IPS DF 4.7 (cell line): ENCODE results near the gene ARMC10.
"Not testable (repeated sequence)": the region's sequence is repeated elsewhere in the genome, so short reads cannot be mapped to it uniquely, and the experiment has no call there.

ENCODE experiments used
- DNase-seq: peaks from one replicate; pipeline ENCODE4 v3.0.0-alpha.2; 2013; ENCODE audit warnings: low spot score; ENCODE audit errors: extremely low read depth

The ARMC10 gene

GRCh38 chr7:103123529-103123928 is 48.6 kb downstream of the ARMC10 start:
- no peak for DNase-seq

- no peak for DNase-seq
Observed at GRCh38 chr7:103124429-103124979, 49.6 kb downstream of the ARMC10 start.

- DNase-seq = no peak
Observed at GRCh38 chr7:103127006-103127405, 52.1 kb downstream of the ARMC10 start.

DNA sequence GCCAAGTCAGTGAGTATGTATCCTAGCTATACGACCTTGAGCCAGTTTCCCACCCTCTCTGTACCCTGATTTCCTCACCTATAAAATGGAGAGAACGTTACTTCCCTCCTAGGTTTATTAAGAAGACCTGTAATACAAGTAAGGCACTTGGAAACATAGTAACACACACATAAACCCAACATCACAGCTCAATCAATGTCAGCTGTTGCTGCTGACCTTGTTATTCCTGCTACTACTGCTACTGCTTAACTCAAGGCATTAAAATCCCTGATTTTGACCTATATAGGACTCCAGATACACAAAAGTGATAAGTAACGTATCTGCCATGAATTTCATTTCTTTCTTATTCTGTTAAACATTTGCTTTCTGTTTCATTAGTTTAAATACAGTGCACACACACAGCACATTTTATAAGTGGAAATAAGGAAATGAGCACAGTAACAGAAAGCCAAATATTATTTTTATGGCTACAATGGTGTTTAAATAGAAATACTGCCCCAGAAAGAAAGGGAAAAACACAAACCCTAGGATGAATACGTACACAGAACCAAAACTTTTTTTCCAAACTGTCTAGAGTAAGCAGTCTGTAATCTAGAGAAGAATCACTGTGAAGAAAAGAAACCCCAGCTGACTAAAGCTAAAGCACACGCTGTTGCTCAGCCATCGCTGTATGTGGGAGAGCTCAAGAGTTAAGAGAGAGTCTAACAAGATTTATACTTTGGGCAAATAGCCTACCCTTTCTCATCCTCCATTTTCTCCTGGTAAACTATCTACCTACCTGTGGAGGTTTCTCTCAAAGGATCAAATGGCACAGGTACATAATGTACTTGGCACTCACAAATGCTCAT is 55.0 kb downstream of the ARMC10 start:
- DNase-seq = no peak

GRCh38 chr7:103130901-103131624 is 56.1 kb downstream of the ARMC10 start:
- no peak for DNase-seq

- DNase-seq = no peak
Observed at GRCh38 chr7:103132995-103133688, 58.2 kb downstream of the ARMC10 start.

DNA sequence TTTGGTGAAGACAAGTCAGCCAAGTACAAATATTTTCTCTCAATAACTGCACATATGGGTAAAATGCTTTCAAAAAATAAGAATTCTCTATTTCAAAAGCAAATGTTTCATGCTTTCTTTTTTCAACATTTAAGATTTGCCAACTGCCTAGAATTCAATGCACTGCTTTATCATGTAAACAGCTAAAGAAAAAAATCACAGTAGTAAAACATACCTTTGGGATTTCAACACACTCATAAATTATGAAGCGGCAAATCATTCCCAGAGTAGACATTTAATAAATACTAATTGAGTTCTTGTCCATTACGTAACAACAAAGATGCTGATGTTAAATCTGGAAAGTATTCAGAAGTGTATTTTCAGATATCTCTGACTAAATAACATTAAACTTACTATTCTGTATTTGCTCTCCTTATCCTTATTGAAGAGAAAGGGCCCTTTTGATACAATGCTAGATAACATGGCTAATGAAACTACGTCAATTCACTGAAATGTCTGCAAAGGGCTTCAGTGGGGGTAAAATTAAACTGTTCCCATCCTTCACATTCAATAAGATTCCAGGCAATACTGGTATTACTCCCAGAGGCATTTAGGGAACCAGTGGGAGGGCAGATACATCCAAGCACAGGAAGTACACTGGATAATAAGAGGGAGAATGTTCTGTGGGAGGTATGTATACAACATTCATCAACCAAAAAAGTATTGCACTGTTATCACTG is 60.1 kb downstream of the ARMC10 start:
- no peak for DNase-seq

GRCh38 chr7:103140061-103140460 is 65.1 kb downstream of the ARMC10 start:
- no peak for DNase-seq

- no peak for DNase-seq
Observed at GRCh38 chr7:103140685-103141084, 65.7 kb downstream of the ARMC10 start.

DNA sequence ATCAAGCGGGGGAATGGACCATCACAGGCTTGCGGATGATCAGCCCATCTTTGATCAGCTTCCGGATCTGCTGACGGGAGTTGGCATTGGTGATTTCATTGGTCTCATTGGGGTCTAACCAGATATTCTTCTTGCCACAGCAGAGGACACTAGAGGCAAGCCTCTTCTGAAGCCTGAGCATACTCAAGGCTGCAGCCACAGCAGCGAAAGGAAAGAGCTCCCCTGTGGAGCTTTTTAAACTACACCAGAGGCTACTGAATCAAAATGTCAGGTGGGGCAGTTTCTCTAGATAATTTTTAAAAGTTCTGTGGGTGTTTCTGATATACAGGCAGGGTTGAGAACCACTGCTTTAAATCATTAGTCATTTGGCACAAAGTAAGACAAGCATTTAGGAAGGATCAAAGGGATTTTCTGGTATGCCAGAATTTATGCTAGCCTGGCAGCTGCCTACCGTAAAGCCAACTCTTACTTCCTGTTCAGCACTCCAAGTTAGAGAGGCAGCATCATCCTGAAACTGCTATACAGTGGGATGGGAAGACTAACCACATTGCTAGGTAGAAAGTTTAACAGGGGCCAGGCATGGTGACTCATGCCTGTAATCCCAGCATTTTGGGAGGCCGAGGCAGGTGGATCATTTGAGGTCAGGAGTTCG is 66.9 kb downstream of the ARMC10 start:
- DNase-seq = no peak

DNA sequence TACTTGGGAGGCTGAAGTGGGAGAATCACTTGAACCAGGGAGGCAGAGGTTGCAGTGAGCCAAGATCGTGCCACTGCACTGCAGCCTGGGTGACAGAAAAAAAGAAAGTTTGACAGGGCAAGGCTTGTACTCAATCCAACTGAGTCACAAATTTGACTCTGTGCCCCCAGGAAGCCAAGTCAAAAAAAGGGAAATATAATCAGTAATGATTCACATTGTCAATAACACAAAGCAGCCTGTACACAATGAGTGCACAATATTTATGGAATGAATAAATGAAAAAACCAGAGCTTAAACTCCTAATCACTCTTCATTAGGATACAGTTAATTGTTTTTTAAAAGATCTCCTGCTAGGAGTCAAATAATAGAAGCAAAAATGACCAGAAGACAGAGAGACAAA is 67.6 kb downstream of the ARMC10 start:
- DNase-seq = no peak

GRCh38 chr7:103143868-103144267 is 68.9 kb downstream of the ARMC10 start:
- no peak for DNase-seq

DNA sequence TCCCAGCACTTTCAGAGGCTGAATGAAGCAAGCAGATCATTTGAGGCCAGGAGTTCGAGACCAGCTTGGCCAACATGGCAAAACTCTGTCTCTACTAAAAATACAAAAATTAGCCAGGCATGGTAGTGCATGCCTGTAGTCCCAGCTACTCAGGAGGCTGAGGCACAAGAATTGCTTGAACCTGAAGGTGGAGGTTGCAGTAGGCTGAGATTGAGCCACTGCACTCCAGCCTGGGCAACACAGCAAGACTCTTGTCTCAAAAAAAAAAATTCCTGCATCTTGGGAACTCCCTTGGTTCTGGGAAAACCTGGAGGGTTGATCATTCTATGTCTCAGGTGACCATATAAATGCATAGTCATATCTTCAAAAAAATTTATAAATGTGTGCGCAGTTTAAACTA is 69.8 kb downstream of the ARMC10 start:
- not testable (repeated sequence) for DNase-seq

GRCh38 chr7:103148131-103148993 is 73.4 kb downstream of the ARMC10 start:
- DNase-seq = no peak
